Fibroblast of the aortic adventitia (primary cell): ENCODE results near the gene UQCR10. TPM values are rescaled to one million over a fixed set of nuclear protein-coding genes. Genes with fewer than 3 reads are reported as not detected.

Experiments used
- DNase-seq: peaks from one replicate; pipeline ENCODE4 v3.0.0-alpha.2; 2010; ENCODE audit warnings: low read depth
- H3K4me3 ChIP-seq: 2 replicates; pipeline ENCODE4 v1.5.1; 2011; ENCODE audit warnings: low read depth, mild to moderate bottlenecking, control low read depth, low read length, moderate library complexity
- total RNA-seq: library from RNA; depleted of rRNA; stranded (reverse); fragments of >200 nt; gene quantifications from 2 replicates; pipeline ENCODE4 v1.2.3, GENCODE V29; 2012; ENCODE audit warnings: low replicate concordance
- TF ChIP-seq, protein P1 (sequence below): IDR thresholded peaks from 2 replicates; pipeline ENCODE4 v1.5.1; 2011; ENCODE audit warnings: mild to moderate bottlenecking, low read length, control low read depth, inconsistent platforms; ENCODE audit not compliant: insufficient read depth

Gene UQCR10
- total RNA-seq, 1 donor: 53.2 TPM

DNA sequence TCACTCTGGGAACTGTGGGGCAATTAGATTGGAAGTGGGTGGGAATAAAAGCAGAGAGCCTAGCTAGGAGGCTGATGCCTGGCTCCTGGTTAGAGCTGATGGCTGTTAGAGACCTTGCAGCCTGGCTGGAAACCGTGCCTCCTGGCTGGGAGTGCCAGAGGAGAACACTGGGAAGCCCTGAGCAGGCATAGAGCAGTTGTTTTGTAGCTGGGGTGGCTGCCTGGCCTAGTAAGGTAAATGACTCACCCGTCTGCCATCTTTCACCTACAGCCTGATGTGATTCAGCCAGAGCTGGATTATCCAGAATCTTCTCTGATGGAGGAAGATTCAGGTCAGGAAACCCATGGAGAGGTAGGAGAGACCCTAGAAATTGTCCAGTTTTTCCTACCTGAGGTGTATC lies 6.1 kb downstream of the UQCR10 start:
- TF ChIP-seq, protein P1, sequence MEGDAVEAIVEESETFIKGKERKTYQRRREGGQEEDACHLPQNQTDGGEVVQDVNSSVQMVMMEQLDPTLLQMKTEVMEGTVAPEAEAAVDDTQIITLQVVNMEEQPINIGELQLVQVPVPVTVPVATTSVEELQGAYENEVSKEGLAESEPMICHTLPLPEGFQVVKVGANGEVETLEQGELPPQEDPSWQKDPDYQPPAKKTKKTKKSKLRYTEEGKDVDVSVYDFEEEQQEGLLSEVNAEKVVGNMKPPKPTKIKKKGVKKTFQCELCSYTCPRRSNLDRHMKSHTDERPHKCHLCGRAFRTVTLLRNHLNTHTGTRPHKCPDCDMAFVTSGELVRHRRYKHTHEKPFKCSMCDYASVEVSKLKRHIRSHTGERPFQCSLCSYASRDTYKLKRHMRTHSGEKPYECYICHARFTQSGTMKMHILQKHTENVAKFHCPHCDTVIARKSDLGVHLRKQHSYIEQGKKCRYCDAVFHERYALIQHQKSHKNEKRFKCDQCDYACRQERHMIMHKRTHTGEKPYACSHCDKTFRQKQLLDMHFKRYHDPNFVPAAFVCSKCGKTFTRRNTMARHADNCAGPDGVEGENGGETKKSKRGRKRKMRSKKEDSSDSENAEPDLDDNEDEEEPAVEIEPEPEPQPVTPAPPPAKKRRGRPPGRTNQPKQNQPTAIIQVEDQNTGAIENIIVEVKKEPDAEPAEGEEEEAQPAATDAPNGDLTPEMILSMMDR: no peak
- no peak overlapping the region for H3K4me3 ChIP-seq
- peak; percentile 35 for DNase-seq

DNA sequence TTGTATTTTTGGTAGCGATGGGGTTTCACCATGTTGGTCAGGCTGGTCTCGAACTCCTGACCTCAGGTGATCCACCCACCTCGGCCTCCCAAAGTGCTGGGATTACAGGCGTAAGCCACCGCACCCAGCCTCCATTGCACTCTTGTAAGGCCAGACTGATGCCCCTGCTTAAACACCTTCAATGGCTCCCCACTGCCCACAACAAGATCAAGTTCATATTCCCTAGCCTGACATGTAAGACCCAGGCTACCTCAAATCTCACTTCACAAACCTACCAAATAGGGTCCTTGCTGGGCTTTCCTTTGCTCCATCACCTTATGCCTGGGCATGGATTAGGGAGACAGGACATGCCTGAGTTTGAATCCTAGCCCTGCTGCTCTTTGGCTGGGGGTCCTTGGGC lies 13.1 kb downstream of the UQCR10 start:
- DNase-seq: no peak
- TF ChIP-seq, protein P1: no peak
- no peak overlapping the region for H3K4me3 ChIP-seq

DNA sequence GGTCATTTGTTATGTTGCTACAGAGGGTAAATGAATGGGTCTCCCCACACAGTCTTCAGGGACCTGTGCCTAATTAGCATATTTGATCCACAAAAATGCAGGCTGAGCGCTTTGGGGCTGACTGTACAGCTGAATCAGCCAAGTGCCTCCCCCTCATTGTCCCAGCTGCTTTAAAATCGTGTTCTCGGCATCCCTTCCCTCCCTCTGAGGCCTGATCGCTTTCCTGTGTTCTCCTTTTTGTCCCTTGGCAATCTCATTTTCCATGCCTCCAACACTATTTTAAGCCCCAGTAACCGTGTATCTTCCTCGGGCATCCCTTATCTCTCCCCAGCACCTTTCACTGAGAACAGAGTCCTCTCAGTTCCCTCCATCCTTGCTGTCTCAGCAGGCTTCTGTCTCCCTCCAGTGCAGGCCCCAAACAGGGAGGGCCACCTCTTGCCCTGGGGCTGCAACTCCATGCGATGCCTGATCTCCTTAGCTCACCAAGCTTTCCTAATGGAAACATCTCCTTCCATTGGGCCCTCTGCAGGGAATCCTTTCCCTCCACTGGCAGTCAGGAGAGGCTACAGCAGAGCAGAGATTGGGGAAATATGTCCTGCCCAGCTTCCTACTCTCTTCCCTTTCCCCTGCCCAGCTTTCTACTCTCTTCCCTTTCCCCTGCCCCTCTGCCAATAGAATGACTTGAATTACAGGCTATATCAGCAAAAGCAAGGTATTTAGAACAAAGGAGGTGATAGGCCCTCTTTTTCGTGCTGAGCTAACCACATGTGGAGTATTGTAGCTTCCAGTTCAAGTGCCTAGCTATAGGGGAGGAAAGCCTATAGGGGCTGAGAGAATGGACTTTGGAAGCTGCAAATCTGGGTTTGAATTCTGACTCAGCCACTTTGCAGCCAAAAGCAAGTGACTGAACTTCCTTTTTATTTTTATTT lies 13.8 kb downstream of the UQCR10 start:
- TF ChIP-seq, protein P1: no peak
- DNase-seq: peak; percentile 81
- no peak overlapping the region for H3K4me3 ChIP-seq

DNA sequence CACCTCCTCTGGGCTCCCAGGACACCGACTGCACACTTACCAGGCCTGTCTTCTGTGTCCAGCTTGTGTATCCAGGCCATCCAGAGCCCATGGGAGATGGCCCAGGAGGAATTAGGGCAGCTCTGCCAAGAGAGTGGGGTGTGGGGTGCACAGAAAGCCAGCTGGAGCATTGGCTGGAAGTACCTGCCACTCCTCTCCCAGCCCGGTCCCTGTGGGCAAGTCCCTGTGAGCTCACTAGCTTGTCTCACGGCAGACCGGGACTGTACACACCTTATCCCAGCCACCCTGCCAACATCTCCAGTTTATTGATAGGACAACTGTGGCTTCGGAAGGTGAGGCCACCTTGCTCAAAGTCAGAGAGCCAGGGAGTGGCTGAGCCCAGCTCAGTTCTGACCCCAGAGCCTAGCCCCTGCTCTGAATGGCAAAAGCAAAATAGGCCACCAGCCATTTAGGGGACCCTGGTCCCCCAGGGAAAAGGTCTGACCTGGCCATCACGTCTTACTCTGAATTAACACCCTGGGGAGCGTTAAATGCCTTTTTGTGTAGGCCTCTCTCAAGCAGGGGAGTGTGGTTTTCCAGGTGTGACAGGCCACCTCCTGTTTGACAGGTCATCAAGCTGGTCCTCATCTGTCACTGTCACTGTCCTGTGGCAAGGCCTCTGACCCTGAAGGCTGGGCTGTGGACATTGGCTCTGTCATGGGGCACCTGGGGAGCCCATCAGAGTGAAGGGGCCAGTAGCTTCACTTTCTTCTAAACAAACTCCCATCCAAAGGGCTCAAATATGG lies 15.1 kb downstream of the UQCR10 start:
- DNase-seq: peak; percentile 66
- H3K4me3 ChIP-seq: no peak overlapping the region
- TF ChIP-seq, protein P1: no peak

DNA sequence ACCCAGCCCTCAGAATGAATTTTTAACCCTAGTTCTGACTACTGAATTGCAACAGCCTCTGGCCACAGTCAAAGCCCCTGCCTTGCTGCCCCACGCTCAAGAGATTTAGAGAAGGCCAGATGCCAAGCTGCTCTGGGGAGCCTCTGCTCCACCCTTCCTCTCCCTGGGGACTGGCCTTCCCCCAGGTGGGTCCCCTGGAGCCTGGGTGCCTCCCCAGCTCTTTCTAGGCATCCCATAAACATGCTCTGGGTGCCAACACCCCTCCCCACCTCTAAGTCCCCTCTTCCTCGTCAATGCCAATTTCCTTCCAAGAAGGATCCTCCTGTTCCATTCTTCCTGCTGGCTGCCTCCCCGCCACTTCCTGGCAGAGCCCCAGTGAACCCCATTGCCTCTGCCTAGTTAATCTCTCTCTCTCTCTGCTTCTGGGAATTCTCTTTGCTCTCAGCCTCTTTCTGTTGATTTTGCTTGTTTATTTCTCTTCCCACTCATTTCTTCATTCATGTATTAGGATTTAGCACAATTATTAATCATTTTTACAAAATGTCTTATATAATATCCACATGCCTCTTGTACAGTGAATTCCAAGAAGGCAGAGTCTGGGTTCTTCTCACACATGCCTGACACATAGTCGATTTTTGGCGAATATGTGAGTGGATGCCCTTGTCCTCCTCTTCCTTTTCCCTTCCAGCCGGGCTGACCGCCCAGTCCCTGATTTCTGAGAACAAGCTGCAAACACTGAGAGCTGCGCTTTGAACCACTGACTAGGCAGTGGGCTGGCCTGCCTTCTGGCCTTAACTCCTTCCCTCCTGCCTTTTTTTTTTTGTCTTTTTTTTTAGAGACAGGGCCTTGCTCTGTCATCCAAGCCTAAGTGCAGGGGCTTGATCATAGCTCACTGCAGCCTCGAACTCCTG lies 17.5 kb downstream of the UQCR10 start:
- TF ChIP-seq, protein P1: no peak
- peak; percentile 76 for DNase-seq
- H3K4me3 ChIP-seq: no peak overlapping the region

DNA sequence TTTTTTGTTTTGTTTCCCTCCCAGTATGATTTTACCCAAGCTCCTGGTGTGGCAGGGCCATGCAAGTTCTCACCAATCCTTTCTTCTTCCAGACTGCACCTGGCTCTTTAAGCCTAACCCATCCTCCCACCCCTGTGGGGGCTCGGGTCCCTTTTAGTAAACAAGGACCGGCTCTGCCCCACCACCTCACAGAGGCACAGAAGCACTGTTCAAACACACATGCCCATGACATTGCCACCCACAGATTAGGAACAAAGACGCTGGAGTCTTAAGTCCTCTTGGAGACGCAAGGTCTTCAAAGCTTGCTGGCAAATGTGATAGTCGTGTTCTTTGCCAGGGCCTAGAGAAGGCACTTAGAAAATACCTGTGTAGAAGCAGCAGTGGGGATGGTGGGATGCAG lies 18.9 kb downstream of the UQCR10 start:
- TF ChIP-seq, protein P1: no peak
- no peak overlapping the region for H3K4me3 ChIP-seq
- no peak for DNase-seq
